ENCODE results near the gene DDX41. TPM values are rescaled to one million over a fixed set of nuclear protein-coding genes. Genes with fewer than 3 reads are reported as not detected.

Gene DDX41
- total RNA-seq, 1 experiment from 2014 or later: 269 TPM

- no peak for DNase-seq (ENCODE audit: low spot score)
These were observed 3.3 kb downstream of the DDX41 start for GRCh38 chr5:177513500-177513899.

DNA sequence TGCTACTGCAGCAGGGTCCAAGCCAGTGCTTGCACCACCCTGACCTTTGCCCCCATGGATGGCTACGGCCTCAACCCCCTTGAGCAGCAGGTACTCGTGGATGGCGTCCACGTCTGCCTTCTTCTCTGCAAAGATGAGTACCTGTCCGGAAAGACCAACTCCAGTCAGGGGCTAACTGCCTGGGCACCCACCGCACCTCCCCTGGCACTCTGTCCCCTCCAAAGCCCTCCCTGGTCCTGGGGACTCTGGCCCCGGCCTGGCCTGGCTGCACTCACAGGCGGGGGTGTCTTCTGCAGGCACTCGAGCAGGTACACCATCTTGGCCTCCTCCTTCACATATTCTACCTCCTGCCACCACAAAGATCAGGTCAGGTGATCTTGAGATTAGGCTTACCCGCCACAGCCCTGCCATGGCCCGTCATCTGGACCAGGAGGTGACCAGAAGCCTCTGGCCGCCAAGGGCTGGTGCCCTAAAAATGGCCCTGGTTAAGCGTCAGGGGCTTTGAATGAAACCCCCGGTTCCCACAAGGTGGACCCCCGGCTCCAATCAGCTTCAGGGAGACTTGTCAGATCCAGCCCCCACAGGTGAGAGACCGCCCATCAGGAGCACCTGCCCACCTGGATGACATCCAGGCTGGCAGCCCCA, 3.9 kb downstream of the DDX41 start:
- DNase-seq (ENCODE audit: low spot score): no peak

DNA sequence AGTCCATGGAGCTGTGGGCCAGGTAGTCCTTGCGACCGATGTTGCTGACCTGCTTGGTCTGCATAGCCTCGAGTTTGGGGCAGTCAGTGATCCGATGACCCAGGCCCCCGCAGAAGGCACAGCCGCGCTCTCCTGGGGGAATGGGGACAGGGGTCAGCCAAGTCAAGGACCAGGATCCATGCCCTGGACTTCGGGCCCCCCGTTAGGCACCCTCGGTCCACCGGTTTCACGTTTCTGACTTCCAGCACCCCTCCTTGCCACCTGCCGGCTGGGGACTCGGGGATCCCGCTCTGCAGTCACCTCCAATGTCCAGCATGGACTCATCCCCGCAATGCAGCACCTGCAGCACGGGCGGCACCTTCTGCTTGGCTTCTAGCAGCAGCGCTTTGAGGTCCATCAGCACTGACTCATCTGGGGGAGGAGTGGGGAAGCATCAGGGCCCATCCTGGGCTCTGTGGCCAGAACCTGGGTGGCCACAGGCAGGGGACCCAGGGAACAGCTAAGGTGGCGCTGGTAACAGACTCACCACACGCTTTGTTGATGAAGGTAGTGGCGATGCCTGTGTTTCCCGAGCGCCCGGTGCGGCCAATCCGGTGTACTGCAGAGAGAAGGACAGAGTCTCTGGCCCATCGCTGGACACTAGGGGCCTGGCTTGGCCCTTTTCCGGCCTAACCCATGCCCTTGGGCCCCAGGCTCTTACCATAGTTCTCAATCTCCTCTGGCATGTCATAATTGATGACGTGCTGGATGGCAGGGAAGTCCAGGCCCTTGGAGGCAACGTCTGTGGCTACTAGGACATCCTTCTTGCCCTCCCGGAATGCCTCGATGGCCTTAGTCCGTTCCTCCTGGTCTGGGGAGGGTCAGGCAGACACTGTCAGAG, 4.7 kb downstream of the DDX41 start:
- no peak for DNase-seq (ENCODE audit: low spot score)

DNA sequence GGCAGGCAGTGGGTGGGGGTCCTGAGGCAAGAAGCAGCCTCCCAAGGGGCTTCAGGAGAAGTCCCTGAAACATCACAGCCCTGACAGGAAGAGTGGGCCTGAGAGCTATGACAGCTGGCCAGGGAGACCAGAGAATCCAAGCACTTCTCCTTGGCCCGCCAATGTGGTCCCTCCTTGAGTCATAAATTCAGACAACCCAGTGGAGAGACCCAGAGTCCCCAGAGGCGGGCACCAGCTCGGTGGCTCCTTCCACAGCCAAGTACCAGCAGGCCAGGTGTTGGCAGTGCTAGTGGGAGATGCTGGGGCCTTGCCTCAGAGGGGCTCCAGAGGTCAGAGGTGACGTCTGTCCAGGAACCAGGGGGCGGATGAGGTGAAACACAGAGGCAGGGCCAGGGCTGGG, 5.6 kb downstream of the DDX41 start:
- DNase-seq (ENCODE audit: low spot score): no peak

DNA sequence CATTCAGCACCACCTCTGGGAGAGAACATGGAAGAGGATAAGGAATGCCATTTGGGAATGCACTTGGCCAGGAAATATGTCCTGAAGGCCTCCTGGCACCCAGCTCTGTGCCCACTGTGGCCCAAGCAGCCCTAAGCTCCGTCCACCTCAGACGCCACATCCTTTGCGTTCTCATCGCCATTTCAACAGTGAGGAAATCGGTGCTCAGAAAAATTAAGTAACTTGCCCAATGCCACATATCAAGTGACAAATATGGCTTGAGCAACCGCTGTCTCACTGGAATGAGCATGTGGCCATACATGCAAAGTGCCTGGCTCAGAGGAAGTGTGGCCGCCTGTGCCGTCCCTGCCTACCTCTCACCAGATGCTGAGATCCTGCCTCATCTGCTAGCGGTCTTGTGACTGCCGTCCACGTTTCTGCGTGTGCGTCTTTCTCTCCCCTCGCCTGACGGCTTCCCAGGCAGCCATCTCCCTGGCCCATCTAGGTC, 6.2 kb downstream of the DDX41 start:
- no peak for DNase-seq (ENCODE audit: low spot score)

- no peak for DNase-seq (ENCODE audit: low spot score)
These were observed 6.7 kb downstream of the DDX41 start for GRCh38 chr5:177509991-177510566.

DNA sequence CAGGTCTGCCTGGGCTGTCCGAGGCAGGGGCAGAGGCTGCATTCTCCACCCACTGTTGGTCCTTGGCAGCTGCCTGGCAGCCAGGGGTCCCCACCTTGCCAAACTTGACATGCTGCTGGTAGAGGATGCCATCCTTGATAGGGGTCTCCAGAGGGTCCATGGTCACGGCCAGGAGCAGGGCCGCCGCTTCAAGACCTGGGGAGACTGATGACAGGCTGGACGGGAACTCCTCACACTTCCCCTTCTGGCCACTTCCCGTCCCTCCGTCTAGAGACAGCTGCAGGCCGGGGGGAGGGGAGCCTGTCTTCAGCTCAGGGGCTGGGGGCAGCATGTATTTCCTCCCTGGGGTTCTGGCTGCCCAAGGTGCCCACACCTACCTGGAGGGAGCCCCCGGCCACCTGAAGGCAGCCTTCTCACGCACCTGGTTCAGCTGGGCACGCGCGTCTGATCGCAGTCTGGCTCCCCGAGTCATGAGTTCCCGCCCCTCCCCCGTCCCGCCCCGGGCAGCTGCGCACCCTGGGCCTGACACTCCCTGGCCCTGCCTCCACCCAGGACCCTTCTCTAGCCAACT, 7.3 kb downstream of the DDX41 start, which contains the start of gene DOK3:
Gene DOK3, minus strand, starts transcription at position 446 of the 571 bp plus-strand sequence. Its CDS starts 286 bp downstream, at position 160.
- no peak for DNase-seq (ENCODE audit: low spot score)

DNA sequence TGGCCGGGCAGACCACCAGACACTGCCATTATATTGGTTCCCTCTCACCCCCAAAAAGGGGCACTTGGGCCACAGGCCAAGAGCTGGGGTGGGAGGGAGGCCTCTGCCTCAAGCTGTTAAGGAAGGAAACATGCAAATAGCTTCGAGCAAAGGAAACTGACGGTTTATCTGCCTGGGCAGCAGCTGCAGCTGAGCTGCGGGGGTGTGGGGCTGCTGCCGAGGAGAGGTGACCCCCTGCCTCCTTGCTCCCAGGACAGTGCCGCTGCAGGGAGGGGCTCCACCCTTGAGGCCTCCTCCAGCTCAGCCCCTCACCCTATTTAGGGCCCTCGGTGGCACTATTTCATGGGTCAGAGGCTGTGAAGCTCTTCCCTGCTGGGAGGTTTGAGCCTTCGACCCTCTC, 7.9 kb downstream of the DDX41 start:
- no peak for DNase-seq (ENCODE audit: low spot score)

DNA sequence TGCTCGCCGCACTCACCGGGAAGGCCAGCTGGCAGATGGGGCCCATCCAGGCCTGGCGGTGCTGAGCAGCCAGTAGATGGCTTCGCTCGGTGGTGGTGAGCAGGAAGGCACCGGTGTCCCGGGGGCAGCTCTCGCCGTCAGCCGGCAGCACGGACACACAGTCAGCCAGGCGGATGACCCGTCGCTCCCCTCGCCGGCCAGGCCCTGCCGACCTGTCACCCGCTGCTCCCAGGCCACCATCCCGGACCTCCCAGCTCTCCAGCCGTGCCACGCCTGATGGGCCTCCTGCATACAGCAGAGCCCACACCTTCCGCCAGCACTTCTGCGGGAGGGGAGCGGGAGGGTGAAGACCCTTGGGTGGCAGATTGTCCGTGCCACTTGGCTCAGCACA, 8.5 kb downstream of the DDX41 start:
- no peak for DNase-seq (ENCODE audit: low spot score)

GRCh38 chr5:177507596-177508220, 9.1 kb downstream of the DDX41 start:
- no peak for DNase-seq (ENCODE audit: low spot score)

DNA sequence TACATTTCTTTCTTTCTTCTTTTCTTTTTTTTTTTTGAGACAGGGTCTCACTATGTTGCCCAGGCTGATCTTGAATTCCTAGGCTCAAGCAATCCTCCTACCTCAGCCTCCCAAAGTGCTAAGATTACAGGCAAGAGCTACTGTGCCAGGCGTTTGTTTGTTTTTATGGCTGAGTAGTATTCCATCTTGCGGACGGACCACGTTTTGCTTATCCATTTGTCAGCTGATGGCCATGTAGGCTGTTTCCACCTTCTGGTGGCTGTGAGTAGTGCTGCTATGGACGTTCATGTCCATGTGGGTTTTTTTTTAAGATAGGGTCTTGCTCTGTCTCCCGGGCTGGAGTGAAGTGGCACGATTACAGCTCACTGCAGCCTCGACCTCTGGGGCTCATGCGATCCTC, 9.6 kb downstream of the DDX41 start:
- DNase-seq (ENCODE audit: low spot score): peak; percentile 29

DNA sequence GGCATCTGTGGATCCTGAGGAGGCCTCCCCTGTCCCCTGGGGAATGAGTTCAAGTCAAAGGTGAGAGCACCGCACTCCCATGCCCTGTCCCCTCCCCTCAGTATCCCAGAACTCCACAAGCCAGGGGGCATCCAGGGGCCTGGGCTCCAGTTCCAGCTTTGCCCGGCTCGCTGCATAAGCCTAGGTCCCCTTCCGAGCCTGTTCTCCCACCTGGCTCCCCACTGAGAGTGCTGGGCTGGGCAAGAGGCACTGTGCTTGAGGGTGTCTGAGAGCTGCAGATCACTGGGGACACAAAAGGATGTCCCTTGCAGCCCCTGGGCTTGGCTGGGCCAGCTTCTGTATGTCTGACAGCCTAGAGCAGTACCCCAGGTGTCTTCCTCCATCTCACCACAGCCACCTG, 11.7 kb downstream of the DDX41 start:
- DNase-seq (ENCODE audit: low spot score): no peak

DNA sequence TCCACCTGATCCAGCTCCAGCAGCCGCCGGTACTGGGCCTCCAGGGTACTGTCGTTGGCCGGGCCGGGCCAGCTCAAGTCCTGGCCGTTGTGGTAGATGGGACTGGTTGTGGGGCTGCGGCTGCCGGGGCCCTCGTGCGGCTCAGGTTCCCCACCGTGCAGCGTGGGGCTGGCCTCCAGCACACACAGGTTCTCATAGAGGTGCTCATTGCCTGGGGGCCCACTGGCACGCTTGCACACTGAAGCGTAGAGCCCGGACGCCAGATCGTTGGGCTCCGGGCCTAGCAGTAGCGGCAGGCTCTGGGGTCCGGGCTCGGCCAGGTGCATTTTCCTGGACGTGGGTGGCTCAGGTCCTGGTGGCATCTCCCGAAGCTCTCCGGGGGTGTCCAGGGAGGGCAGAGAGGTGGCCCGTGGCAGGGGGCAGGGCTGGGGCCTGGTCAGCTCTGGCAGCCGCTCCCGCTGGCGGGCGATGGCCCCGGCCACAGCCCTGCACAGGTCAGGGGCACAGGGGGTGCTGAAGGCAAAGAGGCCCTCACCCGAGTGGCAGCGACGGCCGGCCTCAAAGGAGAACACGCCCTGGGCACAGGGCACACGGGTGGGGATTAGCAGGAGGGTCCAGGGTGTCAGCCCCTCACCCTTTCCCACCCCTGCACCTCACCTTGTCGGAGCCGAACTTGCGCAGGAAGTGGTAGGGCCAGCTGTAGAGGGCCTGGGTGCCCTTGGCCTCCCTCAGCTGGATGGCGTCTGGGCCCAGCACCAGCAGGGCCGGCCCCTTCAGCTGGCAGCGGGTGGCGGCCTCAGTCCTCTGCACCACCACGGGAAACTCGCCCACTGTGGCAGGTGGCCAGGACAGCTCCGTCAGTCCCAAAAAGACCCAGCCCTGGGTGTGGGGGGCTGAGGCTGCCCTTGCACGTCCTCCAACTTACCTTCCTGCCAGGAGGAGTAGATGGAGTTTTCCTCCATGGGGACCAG, 12.4 kb downstream of the DDX41 start:
- DNase-seq (ENCODE audit: low spot score): no peak

- no peak for DNase-seq (ENCODE audit: low spot score)
These were observed 13.2 kb downstream of the DDX41 start for GRCh38 chr5:177503351-177504085.

DNA sequence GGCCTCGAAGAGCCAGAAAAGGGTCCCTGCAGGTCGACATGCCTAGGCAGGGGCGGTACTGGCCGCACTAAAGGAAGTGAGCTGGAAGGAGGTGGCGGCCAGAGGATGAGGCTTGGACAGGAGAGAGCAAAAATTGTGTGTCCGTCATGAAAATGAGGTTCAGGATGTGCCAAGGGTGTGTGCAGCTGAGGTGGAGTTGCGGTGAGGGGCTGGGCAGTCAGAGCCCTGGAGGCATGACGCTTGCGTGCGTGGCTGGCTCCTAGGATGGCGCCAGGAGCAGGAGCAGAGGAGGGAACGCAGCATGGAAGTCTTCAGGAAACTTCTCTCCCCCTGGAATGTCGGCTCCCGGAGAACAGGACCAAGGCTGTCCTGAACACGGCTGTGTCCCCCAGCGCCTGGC, 13.9 kb downstream of the DDX41 start:
- DNase-seq (ENCODE audit: low spot score): no peak

- no peak for DNase-seq (ENCODE audit: low spot score)
These were observed 14.7 kb downstream of the DDX41 start for GRCh38 chr5:177501874-177502678.

DNA sequence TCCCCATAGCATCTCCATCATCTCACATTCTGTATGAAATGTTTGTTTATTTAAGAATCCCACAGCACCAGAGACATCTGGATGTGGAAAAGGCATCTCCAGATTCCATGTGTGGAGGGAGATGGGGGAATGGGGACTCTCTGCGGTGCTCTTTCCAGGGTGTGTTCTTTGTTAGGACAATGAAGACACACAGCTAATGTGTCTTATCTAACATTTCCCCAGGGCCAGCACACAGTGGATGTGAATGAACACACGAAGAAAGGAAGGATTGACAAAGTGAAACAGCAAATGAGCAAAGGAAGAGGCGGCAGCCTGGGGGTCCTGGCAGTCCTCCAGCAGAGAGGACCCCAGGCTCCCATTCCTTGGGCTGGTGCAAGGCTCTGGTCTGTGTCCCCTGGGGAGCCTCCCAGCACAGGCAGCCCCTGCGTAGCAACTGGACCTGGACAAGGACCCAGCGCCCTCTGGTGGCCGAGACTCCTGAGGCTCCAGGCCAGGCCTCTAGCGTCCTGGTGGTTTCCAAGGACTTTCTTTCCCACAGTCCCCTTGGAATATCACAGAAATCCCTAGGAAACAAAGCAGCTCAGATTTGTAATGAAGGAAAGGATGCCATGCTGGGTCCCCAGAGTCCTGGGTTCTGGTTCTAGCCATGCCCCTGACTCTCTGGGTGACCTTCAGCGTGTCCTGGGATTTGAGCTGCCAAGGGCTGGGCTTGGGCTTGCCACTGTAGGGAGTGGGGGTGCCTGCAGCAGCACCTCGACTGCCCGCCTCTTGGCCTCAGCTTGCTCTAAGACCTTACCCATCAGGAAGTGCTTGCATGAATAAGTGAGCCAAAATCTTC, 15.9 kb downstream of the DDX41 start:
- DNase-seq (ENCODE audit: low spot score): peak; percentile 95

DNA sequence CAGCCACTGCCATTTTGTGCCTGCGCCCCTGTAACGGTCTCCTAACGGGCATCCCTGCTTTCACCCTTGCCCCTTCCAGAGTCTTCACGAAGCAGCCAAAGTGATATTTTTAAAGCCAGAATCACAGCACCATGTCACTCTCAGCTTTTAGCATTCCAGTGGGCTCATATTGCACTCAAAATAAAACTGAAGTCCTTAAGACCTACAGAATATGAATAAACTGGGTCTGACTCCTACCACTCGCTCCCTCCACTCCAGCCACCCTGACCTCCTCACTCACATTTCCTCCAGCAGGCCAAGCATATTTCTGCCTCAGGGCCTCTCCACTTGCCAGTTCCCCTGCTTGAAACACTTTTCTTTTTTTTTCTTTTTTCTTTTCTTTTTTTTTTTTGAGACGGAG, 16.9 kb downstream of the DDX41 start:
- DNase-seq (ENCODE audit: low spot score): no peak

Measured in HT-29 (cell line).